Superior temporal gyrus (tissue), 1 donor: ENCODE results near the gene GCSH.

ENCODE experiments used
- DNase-seq: peaks from one replicate; pipeline ENCODE4 v3.0.0-alpha.2; 2016; ENCODE audit errors: extremely low spot score

Gene GCSH

DNA sequence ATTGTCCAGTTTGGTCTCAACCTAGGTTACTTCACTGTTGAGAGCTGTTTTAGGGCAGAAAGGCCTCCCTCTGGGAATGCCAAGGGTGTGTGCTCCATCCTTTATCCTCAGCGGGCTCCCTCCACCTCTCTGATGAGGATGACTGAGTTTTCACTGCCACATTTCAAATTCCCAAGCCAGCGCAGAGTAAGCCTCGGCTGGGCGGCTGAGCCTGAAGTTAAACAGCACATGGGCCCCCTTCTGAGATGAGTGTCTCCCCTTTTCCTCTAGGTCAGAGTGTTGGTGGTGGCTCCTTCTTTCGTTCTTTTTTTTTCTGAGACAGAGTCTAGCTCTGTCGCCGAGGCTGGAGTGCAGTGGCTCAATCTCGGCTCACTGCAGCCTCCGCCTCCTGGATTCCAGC, 5.5 kb upstream of the GCSH start:
- DNase-seq: no peak

DNA sequence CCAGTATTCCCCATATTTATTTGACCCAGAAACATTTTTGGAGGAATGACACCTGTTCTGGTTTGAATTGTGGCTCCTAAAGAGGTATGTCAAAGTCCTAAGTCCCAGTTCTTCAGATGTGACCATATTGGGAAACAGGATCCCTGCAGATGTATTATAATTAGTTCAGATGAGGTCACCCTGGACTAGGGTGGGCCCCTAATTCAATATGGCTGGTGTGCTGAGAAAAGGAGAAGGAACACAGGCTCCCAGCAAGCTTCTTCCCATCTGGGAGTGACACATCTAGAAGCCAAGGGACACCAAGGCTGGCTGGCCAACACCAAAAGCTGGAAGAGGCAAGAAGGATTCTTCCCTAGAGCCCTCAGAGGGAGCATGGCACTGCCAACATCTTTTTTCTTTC, 3.8 kb upstream of the GCSH start:
- no peak for DNase-seq

GRCh38 chr16:81097230-81097629, 1.0 kb upstream of the GCSH start:
- no peak for DNase-seq

GRCh38 chr16:81096715-81097208, 567 bp upstream of the GCSH start:
- DNase-seq: no peak

DNA sequence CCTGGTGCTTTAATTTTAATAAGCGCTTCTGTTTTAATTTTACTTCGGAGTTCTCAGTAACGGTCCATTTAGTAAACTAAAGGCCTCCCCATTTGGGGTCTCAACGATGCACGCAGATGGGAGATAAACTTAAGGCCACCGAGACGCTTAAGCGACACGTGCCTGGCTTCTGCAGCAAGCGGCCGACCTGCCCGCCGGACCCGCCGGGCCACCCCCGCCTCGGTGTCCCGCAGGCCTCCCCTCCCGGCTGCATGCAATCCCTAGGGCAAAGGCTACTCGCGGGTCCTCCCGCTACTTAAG, 592 bp downstream of the GCSH start:
- DNase-seq: no peak

DNA sequence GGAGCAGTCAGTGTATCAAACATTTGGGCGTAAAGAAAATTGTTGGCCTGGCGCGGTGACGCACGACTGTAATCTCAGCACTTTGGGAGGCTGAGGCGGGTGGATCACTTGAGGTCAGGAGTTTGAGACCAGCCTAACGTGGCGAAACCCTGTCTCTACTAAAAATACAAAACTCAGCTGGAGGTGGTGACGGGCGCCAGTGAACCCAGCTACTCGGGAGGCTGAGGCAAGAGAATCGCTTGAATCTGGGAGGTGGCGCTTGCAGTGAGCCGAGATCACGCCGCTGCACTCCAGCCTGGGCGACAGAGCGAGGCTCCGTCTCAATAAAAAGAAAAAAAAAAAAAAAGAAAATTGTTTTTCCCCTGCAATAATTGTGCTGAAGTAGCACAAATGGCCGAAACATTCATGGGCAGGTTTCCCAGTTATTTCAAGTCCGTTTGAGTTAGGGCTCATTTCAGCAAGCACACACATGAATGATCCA, 1.4 kb downstream of the GCSH start:
- no peak for DNase-seq

DNA sequence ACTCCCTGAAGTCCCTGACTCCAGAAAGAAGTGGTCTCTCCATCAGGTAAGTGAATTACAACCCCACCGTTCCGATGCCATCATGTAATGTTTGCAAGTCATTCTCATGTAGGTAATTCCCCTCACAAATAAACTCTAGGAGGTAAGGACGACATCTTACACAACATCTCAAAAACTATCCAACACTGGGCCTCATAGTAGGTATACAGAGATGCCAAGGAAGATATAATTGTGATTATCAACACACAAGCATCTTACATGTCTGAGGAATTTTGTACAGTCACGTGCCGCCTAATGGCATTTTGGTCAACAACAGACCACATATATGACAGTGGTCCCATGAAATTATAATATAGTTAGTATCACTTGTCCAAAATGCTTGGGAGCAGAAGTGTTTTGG, 7.4 kb downstream of the GCSH start:
- DNase-seq: no peak

DNA sequence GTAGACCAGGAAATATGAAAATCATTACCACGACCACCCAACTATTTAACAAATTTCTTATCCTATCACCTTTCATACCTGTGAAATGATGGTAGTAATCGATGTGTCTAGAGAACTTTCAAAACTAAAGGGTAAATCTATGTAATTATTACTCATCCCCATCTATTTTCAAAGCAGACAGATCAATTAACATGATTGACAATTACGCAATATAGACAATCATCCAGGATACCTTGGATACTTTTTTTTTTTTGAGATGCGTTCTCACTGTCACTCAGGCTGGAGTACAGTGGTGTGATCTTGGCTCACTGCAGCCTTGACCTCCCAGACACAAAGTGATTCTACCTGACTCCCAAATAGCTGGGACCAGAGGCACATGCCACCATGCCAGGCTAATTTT, 15.2 kb downstream of the GCSH start:
- no peak for DNase-seq

GRCh38 chr16:81080233-81080632, 16.0 kb downstream of the GCSH start:
- no peak for DNase-seq

- peak; percentile 98 for DNase-seq
Measured at GRCh38 chr16:81077076-81077940, 18.9 kb downstream of the GCSH start, which contains the start of gene C16orf46. Gene C16orf46, minus strand, starts transcription at chr16:81077238. Its CDS starts 13,283 bp downstream, at chr16:81063955.

DNA sequence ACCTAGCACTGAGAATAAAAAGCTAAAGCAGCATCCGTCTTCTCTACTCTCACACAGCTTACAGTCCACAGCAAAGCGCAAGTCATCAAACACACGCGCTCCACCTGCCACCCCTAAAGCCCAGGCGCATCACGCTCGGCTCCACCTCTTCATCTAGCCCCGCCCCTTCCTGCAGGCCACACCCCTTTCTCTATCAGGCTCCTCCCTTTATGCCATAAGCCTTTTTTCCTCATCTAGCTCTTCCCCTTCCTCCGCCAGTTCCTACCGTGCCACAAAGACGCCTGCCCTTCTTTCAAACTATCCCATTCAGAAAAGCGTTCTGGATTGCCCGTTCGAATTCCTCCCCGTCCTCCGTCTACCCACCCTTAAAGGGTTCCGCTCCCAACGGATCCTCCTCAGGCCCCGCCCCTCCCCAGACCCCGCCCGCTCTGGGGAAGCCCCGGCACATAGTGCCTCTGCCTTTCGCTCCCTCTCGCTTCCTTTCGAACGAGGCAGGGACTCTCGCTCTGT, 19.6 kb downstream of the GCSH start:
- peak; percentile 92 for DNase-seq

DNA sequence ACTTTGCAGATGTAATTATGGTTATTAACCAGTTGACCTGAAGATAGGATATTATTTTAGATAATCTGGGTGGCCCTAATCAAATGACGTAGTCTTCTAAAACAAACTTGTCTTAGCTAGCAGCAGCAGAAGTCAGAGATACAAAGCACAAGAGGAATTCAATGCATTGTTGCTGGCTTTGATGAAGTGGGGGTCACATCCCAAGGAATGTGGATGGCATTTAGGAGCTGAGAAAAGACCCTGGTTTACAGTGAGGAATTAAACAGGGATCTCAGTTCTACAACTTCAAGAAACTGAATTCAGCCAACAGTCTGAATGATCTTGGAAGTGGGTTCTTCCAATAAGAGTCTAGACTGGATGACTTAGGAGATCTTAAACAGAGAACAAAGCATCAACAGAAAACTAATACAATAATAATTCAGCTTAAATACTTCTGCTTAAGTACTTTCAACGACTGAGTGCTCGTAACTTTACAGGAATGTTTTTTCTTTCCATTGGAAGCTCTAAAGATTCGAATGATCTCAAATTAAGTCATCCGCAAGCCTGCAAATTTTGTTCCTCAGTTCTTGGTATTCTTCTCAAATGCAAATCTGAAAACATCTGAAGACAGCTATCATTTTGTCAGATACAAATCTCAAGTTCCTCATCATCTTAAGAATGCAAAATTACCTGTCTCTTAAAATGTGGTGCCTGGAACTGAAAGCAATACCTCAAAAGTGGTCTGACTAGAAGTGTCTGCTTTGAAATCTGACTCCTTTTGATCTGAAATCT, 22.4 kb downstream of the GCSH start:
- no peak for DNase-seq

DNA sequence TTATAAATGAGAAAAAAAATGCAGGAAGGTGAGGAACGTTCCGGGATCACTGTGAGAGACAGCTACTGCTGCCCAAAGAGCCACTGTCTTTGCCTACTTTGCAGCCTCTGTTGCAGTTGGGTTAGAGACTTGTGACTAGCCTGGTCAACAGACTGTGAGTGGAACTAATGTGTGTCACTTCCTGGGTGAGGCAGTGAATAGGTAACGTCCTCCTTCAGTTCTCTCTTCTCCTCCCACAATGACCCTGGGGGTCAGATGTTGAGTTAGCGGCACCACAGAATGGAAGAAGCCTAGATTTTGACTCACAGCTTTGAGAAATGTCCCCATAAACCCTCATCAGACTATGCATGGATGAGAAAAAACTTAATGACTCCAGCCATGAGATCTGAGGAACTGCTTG, 24.4 kb downstream of the GCSH start:
- no peak for DNase-seq

DNA sequence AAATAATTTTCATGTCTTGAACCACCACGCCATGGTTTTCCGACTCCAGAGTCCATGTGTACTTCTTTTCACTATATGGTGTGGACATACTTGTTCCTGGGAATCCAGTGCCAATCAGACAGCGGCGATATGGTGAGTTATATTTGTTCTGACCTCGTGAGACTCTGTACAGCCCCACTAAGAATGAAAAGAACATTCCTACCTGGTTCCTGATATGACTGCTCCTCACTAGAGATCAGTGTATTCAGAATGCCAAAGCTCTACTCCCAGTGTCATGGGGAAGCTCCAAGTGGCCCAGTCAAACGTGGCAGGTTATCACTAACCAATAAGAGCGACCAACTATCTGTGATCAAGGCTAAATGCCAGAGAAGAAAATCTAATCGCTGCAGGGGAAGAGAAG, 25.2 kb downstream of the GCSH start:
- DNase-seq: no peak

DNA sequence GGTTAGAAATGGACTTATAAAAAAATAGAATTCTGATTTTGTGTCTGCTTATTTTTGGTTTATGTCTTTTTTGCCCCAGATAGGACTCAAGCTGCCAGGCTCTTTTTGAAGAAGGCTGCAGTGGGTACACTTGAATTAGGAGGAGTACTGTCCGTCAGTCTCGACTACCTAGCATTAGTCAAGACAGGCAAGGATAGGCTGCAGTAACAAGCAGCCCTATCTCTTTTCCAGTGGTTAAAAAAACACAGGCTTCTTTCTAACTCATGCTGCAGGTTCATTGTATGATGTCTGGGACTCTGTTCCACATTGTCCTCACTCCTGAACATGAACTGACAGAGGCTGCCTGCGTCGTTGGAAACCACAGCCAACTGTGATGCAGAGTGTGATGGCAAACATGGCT, 27.1 kb downstream of the GCSH start:
- no peak for DNase-seq

- DNase-seq: no peak
Measured at GRCh38 chr16:81067166-81067565, 29.0 kb downstream of the GCSH start.

DNA sequence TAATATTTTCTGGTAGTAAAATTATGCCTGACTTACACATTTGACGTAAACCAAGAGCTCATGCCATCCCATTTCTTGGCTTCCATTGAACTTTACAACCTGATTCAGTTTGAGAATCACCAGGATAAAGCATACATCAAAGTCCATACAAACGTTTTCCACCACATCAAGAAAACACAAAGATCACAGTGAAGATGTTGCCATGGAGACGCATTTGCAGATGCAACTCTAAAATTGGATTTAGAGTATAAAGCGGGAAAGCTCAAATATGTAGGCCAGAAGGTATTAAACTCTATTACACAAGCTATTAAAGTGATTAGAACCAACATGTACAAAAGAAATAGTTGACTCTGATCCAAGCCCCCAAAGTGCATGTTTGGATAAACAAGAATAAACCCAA, 29.5 kb downstream of the GCSH start:
- DNase-seq: peak; percentile 26

GRCh38 chr16:81061871-81062608, 34.2 kb downstream of the GCSH start:
- DNase-seq: no peak

GRCh38 chr16:81061307-81061640, 34.9 kb downstream of the GCSH start:
- DNase-seq: no peak

DNA sequence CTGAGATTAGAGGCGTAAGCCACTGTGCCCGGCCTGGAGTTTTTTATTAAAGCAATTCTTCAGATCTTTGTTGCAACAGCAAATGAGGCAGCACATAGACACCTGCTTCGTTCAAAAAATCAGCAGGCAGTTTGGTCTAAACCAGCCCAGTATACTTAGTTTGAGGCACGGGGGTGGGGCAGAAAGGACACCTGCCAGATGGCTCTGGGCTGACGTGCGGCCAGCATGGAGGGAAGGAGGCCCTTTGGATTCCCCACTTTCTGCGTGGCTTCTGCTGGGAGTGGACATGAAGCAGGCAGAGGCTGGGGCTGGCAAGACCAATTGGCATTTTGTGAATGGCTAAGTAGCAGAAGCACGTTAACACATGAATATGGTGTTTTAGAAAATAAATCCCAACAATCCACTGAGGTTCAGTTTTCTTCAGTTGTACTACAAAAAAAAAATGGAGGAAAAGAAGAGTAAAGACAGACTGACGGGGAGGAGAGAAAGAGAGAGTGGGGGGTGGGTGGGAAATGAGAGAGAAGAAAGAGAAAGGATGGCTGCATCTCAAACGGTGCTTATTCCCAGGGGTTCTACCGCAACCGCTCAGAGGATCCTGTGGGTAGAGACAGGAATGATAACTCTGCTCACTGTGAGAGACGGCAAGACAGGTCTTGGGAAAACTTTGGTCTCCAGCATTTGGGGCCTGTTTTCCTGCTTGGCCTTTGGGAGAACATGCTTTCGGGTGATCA, 35.5 kb downstream of the GCSH start:
- DNase-seq: no peak

DNA sequence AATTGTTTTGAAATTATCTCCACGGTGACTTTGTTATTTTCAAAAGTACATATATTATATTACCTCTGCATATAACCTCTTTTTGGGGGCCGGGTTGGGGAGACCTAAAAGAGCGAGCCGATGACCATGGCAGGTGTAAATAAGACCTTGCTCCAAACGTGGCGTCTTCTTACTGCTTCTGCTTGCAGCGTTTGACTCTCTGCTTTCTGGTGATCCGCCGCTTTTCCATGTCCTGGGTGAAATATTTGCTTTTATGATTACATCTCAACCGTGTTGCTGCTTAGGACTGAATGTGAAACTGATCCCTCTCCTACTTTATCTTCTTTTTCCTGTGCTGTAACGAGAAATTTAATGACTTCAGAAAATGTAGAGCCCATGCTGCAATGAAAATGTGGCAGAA, 42.4 kb downstream of the GCSH start:
- no peak for DNase-seq
